Measurements from ENCODE around the gene FOXI3.

FOXI3 gene

DNA sequence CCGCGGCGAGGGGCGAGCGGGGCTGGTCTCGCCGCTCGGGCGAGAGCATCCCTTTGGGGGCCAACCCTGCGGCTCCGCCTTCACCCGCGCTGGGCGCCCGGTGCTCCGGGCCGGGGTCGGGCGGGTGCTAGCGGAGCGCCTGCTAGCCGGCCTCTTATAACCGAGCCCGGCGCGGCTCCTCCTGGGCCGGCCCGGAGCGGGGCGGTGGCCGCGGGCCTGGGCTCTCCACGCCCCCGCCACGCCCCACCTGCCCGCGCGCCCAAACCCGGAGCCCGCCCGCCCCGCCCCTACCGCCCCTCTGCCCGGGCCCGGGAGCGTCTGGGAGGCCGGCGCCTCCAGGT lies at the start of gene FOXI3:
TSS of gene FOXI3 (minus strand) at position 129 of the 341 bp plus-strand sequence. CDS start 158 bp downstream, outside the sequence.
- Mint-ChIP-seq H3K36me3 (no peaks in the 10 kb centered on the region), H3K4me1 (ENCODE audit: low read depth) (peaks cover 14% of the 10 kb centered on the region), H3K4me3 (peak within 1 kb of the TSS; percentile 87), H3K27ac (no peak within 1 kb of the TSS), H3K9me3 (ENCODE audit: low read depth) (no peaks in the 10 kb centered on the region), H3K27me3 (peaks cover 41% of the 10 kb centered on the region)

DNA sequence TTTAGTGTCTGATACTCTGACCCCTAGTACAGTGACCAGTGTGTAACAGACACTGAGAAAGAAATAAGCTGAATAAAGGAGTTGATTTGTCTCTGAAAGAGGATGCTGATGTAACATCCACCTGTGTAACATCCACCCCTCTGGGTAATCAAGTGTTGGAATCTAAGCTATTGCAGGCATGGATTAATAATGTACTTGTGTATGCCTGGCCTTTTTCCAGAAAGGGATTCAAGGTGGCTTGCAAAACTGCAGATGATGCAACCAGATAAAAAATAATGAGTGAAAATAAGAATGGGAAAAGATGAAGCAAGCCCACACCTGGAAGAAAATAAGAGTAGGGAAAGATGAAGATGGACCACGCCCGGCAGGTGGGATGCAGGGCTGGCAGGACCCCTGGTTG lies 48.2 kb upstream of the FOXI3 start:
- Mint-ChIP-seq H3K27ac (no peak overlapping the region), H3K4me1 (ENCODE audit: low read depth) (no peaks in the 10 kb centered on the region), H3K9me3 (ENCODE audit: low read depth) (peaks cover 7% of the 10 kb centered on the region), H3K4me3 (no peak overlapping the region), H3K27me3 (no peaks in the 10 kb centered on the region), H3K36me3 (no peaks in the 10 kb centered on the region)

GRCh38 chr2:88499204-88499603 lies 46.7 kb upstream of the FOXI3 start:
- no peak overlapping the region for H3K4me3 Mint-ChIP-seq
- H3K4me1 Mint-ChIP-seq (ENCODE audit: low read depth) = no peaks in the 10 kb centered on the region
- no peak overlapping the region for H3K27ac Mint-ChIP-seq
- no peaks in the 10 kb centered on the region for H3K36me3 Mint-ChIP-seq
- H3K27me3 Mint-ChIP-seq = no peaks in the 10 kb centered on the region
- peaks cover 7% of the 10 kb centered on the region for H3K9me3 Mint-ChIP-seq (ENCODE audit: low read depth)

DNA sequence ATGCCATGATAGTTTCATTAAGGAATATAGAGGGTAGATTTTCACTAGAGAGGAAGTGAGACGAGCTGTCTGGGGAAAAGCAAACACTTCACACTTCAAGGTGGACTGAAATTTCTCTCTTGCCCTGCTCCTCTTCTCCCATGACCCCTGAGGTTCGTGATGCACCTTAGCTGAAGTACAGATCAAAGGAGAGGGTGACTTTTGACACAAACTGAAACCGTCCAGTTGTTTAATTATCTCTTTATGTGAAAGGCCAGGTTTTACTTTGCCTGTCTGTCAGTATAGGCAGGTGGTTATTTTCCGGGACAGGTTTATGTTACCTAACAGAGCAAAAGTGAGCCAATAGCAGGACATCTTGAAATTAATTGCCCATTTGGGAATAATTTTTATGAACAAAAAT lies 41.0 kb upstream of the FOXI3 start:
- no peak overlapping the region for H3K4me3 Mint-ChIP-seq
- peaks cover 3% of the 10 kb centered on the region for H3K27me3 Mint-ChIP-seq
- H3K36me3 Mint-ChIP-seq = no peaks in the 10 kb centered on the region
- no peaks in the 10 kb centered on the region for H3K9me3 Mint-ChIP-seq (ENCODE audit: low read depth)
- H3K4me1 Mint-ChIP-seq (ENCODE audit: low read depth) = no peaks in the 10 kb centered on the region
- no peak overlapping the region for H3K27ac Mint-ChIP-seq

DNA sequence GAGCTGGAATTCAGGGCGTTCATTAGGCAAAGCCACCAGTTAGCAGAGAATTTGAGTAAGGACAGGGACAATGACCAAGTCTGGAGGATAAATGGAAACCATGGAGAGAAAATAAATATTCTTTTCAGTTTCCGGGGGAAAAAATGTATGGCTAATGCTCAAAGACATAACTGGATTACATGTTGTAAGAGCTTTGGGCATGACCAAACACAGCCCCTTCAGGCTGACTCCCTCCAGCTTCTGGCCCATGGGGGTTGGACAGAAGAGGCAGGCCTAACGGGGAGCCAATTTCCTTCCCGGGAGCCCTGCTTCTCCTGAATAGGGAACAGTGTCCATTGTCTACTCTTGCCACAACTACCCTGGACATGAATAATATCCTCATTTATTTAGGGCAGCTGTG lies 39.5 kb upstream of the FOXI3 start:
- Mint-ChIP-seq H3K4me3 (no peak overlapping the region), H3K36me3 (no peaks in the 10 kb centered on the region), H3K4me1 (ENCODE audit: low read depth) (no peaks in the 10 kb centered on the region), H3K27ac (no peak overlapping the region), H3K27me3 (peaks cover 3% of the 10 kb centered on the region), H3K9me3 (ENCODE audit: low read depth) (no peaks in the 10 kb centered on the region)

- no peak overlapping the region for H3K27ac Mint-ChIP-seq
- H3K27me3 Mint-ChIP-seq = peaks cover 3% of the 10 kb centered on the region
- no peaks in the 10 kb centered on the region for H3K9me3 Mint-ChIP-seq (ENCODE audit: low read depth)
- H3K4me3 Mint-ChIP-seq = no peak overlapping the region
- H3K4me1 Mint-ChIP-seq (ENCODE audit: low read depth) = no peaks in the 10 kb centered on the region
- H3K36me3 Mint-ChIP-seq = no peaks in the 10 kb centered on the region
These were observed 36.7 kb upstream of the FOXI3 start for GRCh38 chr2:88489181-88489580.

- no peaks in the 10 kb centered on the region for H3K4me1 Mint-ChIP-seq (ENCODE audit: low read depth)
- no peak overlapping the region for H3K4me3 Mint-ChIP-seq
- peaks cover 7% of the 10 kb centered on the region for H3K27me3 Mint-ChIP-seq
- no peaks in the 10 kb centered on the region for H3K36me3 Mint-ChIP-seq
- H3K27ac Mint-ChIP-seq = no peak overlapping the region
- H3K9me3 Mint-ChIP-seq (ENCODE audit: low read depth) = no peaks in the 10 kb centered on the region
These were observed 30.7 kb upstream of the FOXI3 start for GRCh38 chr2:88483200-88483599.

GRCh38 chr2:88481691-88482336 lies 29.3 kb upstream of the FOXI3 start:
- H3K4me3 Mint-ChIP-seq = no peak overlapping the region
- no peaks in the 10 kb centered on the region for H3K9me3 Mint-ChIP-seq (ENCODE audit: low read depth)
- H3K27me3 Mint-ChIP-seq = peaks cover 8% of the 10 kb centered on the region
- H3K36me3 Mint-ChIP-seq = no peaks in the 10 kb centered on the region
- H3K27ac Mint-ChIP-seq = no peak overlapping the region
- no peaks in the 10 kb centered on the region for H3K4me1 Mint-ChIP-seq (ENCODE audit: low read depth)

- Mint-ChIP-seq H3K9me3 (ENCODE audit: low read depth) (no peaks in the 10 kb centered on the region), H3K4me1 (ENCODE audit: low read depth) (no peaks in the 10 kb centered on the region), H3K27me3 (peaks cover 7% of the 10 kb centered on the region), H3K27ac (no peak overlapping the region), H3K4me3 (no peak overlapping the region), H3K36me3 (no peaks in the 10 kb centered on the region)
These were observed 20.3 kb upstream of the FOXI3 start for GRCh38 chr2:88472811-88473210.

- Mint-ChIP-seq H3K9me3 (ENCODE audit: low read depth) (no peaks in the 10 kb centered on the region), H3K36me3 (no peaks in the 10 kb centered on the region), H3K4me1 (ENCODE audit: low read depth) (no peaks in the 10 kb centered on the region), H3K27ac (no peak overlapping the region), H3K4me3 (no peak overlapping the region), H3K27me3 (peaks cover 7% of the 10 kb centered on the region)
These were observed 18.8 kb upstream of the FOXI3 start for GRCh38 chr2:88471083-88471942.

DNA sequence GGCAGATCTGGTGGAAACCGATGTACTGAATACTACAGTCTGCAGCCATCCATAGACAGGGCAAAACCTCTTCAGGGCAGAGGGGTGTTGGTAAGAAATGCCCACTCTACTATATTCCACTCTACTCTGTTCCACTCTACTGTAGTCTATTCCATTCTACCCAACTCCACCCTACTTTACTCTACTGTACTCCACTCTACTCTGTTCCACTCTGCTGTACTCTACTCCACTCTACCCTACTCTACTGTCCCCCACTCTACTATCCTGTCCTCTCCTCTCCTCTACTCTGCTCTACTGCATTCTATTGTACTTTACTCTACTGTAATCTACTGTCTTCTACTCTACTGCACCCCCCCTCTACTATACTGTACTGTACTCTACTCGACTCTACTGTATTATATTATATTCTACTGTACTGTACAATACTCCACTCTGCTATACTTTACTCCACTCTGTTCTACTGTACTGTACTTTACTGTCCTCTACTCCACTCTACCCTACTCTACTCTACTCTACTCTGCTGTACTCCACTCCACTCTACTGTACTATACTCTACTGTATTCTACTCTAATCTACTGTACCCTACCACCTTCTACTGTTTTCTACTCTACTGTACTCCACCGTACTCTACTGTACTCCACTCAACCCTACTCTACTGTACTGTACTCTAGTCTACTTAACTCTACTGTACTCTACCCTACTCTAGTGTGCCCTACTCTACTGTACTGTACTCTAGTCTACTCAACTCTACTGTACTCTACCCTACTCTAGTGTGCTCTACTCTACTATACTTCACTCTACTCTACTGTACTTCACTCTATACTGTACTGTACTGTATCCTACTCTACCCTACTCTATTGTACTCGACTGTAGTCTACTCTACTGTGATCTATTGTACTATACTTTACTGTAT lies 17.0 kb upstream of the FOXI3 start:
- Mint-ChIP-seq H3K27ac (no peak overlapping the region), H3K4me1 (ENCODE audit: low read depth) (no peaks in the 10 kb centered on the region), H3K36me3 (no peaks in the 10 kb centered on the region), H3K9me3 (ENCODE audit: low read depth) (no peaks in the 10 kb centered on the region), H3K27me3 (peaks cover 4% of the 10 kb centered on the region), H3K4me3 (no peak overlapping the region)

DNA sequence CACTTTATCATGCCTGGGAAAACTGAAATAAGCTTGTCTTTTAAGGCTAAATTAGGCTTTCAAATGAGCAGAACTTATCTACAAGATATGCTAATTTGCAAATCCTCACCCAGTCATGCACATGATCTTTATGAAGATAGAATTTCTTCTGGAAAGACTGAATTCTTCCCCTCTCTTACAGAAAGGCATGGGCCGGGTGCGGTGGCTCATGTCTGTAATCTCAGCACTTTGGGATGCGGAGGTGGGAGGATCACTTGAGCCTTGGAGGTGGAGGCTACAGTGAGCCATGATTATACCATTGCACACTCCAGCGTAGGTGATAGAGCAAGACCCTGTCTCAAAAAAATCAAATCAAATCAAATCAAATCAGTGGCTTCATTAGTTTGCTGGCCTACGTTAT lies 11.7 kb upstream of the FOXI3 start:
- no peaks in the 10 kb centered on the region for H3K9me3 Mint-ChIP-seq (ENCODE audit: low read depth)
- no peak overlapping the region for H3K4me3 Mint-ChIP-seq
- H3K4me1 Mint-ChIP-seq (ENCODE audit: low read depth) = no peaks in the 10 kb centered on the region
- peaks cover 8% of the 10 kb centered on the region for H3K27me3 Mint-ChIP-seq
- H3K36me3 Mint-ChIP-seq = no peaks in the 10 kb centered on the region
- H3K27ac Mint-ChIP-seq = no peak overlapping the region

DNA sequence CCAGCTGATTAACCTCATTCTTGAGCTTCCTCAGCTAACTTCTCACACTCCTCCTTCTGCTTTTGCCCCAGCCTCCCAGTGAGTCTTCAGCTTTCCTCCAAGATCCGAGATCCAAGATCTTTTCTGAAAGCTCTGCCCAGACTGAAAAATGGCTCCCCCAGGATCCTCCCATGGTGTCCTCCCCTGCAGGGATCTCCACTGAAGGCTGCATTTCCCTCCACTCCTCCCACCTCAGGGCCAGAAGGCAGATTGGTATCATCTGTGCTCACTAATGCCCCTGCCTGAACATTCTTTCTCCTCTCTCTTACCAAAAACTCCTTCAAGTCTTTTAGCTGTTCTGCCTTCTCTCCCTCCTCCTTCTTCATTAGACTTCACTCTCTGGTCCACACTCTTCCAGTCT lies 6.1 kb upstream of the FOXI3 start:
- Mint-ChIP-seq H3K27ac (no peak overlapping the region), H3K4me3 (no peak overlapping the region), H3K9me3 (ENCODE audit: low read depth) (no peaks in the 10 kb centered on the region), H3K27me3 (peaks cover 26% of the 10 kb centered on the region), H3K36me3 (no peaks in the 10 kb centered on the region), H3K4me1 (ENCODE audit: low read depth) (no peaks in the 10 kb centered on the region)

- H3K27me3 Mint-ChIP-seq = peaks cover 40% of the 10 kb centered on the region
- H3K4me1 Mint-ChIP-seq (ENCODE audit: low read depth) = peaks cover 14% of the 10 kb centered on the region
- H3K36me3 Mint-ChIP-seq = no peaks in the 10 kb centered on the region
- H3K9me3 Mint-ChIP-seq (ENCODE audit: low read depth) = no peaks in the 10 kb centered on the region
- peak overlapping the region; percentile 87 for H3K4me3 Mint-ChIP-seq
- H3K27ac Mint-ChIP-seq = no peak overlapping the region
These were observed 588 bp upstream of the FOXI3 start for GRCh38 chr2:88452980-88453582.
